ENCODE results near the gene CADM1.

DNA sequence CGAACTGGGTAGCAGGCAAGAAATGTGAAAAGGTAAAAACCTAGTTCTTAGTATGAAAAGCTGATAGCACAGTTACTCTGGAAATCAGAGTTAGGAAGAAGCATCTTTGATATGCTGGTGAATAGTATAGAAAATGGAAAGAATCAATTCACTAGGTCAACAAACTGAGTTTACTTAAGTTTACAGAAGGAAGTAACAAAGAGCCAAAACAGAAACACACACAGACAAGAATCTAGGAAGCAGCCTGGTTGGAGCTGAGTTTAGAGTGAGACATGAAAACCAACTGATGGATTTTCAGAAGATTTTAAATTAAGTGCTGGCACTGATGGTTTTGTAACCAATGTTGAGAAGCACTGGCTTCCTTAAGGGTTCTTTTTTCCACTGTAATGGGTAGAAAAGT lies 296.3 kb downstream of the CADM1 start:
- TF ChIP-seq, protein P1, sequence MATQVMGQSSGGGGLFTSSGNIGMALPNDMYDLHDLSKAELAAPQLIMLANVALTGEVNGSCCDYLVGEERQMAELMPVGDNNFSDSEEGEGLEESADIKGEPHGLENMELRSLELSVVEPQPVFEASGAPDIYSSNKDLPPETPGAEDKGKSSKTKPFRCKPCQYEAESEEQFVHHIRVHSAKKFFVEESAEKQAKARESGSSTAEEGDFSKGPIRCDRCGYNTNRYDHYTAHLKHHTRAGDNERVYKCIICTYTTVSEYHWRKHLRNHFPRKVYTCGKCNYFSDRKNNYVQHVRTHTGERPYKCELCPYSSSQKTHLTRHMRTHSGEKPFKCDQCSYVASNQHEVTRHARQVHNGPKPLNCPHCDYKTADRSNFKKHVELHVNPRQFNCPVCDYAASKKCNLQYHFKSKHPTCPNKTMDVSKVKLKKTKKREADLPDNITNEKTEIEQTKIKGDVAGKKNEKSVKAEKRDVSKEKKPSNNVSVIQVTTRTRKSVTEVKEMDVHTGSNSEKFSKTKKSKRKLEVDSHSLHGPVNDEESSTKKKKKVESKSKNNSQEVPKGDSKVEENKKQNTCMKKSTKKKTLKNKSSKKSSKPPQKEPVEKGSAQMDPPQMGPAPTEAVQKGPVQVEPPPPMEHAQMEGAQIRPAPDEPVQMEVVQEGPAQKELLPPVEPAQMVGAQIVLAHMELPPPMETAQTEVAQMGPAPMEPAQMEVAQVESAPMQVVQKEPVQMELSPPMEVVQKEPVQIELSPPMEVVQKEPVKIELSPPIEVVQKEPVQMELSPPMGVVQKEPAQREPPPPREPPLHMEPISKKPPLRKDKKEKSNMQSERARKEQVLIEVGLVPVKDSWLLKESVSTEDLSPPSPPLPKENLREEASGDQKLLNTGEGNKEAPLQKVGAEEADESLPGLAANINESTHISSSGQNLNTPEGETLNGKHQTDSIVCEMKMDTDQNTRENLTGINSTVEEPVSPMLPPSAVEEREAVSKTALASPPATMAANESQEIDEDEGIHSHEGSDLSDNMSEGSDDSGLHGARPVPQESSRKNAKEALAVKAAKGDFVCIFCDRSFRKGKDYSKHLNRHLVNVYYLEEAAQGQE (IDR thresholded peaks at IDR 0.05; ENCODE audit: insufficient read depth in 1 of 2, low read depth in 2 of 2, low read length in 2 of 2) = no peak
- no peak for TF ChIP-seq POLR2AphosphoS5 (IDR thresholded peaks at IDR 0.05; ENCODE audit: low read depth, low read length)

Measured in PFSK-1 (cell line).